GM20000 (cell line): ENCODE measurements around the gene TOLLIP.
"Not testable (repeated sequence)": the region's sequence is repeated elsewhere in the genome, so short reads cannot be mapped to it uniquely, and the experiment has no call there.

Experiments used
- DNase-seq: peaks from one replicate; pipeline ENCODE4 v3.0.0; 2012; ENCODE audit warnings: low spot score
- CTCF ChIP-seq: IDR thresholded peaks from 2 replicates; pipeline ENCODE4 v1.5.1; 2012; ENCODE audit warnings: mild to moderate bottlenecking, control low read depth; ENCODE audit errors: extremely low read depth, missing control alignments

The TOLLIP gene

DNA sequence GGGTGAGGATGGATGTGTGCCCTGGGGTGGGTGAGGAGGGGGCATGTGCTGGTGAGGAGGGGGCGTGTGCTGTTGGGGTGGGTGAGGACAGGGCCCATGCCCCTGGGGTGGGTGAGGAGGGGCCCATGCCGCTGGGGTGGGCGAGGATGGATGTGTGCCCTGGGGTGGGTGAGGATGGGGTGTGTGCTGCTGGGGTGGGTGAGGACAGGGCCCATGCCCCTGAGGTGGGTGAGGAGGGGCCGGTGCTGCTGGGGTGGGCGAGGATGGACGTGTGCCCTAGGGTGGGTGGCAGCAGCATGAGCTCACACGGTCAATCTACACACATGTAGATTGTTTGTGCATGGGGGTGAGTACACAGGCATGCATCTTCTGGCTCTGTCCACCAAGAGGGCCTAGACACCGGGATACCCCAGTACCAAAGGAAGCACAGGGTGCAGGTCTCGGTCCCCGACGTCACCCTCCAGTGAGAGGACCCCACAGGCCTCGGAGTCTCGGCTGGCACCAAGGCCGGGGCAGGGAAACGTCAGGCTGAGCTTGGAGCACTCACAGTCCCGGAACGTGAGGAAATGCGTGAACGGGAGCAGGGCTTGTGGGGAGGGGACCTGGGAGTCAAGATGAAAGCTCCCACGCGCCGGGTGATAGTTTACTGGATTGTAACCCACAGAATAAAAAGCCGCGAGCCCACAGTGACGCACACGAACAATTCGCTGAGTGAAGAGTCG lies 37.4 kb upstream of the TOLLIP start:
- TF ChIP-seq CTCF: no peak

DNA sequence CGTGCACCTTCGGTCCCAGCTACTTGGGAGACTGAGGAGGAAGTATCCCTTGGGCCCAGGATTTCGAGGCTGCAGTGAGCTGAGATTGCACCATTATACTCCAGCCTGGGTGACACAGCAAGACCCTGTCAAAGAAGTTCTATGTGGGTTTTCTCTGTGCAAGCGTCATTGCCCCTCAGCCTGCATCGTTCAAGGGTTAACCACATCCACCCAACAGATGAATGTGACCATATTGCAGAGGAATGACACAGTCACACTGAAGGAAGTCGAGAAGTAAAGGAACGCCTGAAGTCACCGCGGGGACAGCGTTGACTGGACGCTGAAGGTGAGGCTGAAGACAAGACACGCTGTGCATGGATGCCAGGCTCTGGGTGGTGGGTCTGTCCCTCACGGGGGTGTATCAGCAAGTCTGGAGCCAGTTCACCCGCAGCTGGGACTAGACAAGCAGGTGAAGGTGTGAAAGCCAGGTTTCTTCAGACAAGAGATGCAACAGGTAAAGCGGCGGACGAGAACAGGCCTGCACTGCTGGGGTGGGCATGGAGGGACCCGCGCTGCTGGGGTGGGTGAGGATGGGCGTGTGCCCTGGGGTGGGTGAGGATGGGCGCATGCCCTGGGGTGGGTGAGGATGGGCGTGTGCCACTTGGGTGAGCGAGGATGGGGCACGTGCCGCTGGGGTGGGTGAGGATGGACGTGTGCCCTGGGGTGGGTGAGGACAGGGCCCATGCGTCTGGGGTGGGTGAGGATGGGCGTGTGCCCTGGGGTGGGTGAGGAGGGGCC lies 36.5 kb upstream of the TOLLIP start:
- no peak for TF ChIP-seq CTCF
- DNase-seq: no peak

More for the DNA sequence above, 37.4 kb upstream of the TOLLIP start:
- DNase-seq: no peak

DNA sequence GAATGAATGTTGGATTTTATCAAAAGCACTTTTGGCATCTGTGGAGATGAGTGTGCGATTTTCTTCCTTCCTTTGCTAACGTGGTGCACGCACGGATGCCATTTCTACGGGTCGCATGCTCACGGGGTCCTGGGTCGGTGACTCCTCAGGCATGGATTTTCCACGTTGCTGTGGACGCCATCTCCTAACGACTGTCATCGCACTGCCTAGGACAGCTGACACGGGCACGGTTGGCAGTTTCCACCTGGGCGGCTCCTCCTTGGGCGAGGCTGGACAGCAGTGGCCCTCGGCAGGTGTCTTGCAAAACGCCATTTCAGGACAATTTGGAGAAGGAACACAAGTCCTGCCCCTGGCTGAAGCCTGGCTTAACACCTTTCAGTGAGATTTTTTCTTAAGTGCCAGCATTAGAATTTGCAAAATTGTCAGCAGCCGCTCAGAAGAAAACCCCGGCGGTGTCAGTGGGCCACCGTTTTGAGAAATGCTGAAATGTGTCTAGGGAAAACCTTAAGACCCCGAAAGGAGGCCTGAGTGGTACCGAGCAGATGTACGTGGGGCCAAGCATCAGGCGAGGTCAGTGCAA lies 34.7 kb upstream of the TOLLIP start:
- DNase-seq: no peak
- TF ChIP-seq CTCF: no peak

DNA sequence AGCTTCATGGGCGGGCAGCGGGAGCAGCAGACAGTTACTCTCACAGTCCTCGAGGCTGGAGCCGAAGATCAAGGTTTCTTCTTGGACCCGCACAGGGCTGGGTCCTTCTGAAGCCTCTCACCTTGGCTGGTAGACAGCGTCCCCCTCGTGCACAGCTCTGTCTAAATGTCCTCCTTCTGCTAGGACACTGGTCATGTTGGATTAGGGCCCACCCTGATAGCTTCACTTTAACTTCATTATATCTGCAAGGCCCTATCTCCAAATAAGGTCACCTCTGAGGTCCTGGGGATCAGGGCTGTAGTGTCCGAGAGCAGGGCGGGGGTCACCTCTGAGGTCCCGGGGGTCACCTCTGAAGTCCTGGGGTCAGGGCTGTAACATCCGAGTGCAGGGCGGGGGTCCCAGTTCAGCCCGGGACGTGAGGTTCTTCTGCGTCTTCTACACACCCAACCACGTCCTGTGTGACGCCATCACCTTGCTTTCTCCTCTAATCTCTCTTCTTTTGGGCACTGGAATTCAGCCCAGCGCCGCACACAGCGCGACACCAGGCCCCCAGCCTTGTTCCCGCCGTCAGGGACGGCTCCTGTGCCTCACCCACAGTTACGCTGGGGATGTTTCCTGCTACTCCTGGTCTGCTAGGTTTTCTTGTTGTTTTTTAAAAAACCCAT lies 34.1 kb upstream of the TOLLIP start:
- DNase-seq: no peak
- TF ChIP-seq CTCF: no peak

GRCh38 chr11:1342946-1343345 lies 33.5 kb upstream of the TOLLIP start:
- no peak for TF ChIP-seq CTCF
- DNase-seq: no peak

- no peak for DNase-seq
- TF ChIP-seq CTCF: no peak
Observed at GRCh38 chr11:1341928-1342524, 32.6 kb upstream of the TOLLIP start.

GRCh38 chr11:1341226-1341625 lies 31.8 kb upstream of the TOLLIP start:
- DNase-seq: not testable (repeated sequence)
